Measurements from ENCODE around the gene NMNAT1.
"Not testable (repeated sequence)": the region's sequence is repeated elsewhere in the genome, so short reads cannot be mapped to it uniquely, and the experiment has no call there.

Gene NMNAT1

GRCh38 chr1:9916452-9916851 is 26.8 kb upstream of the NMNAT1 start:
- no peaks in the 10 kb centered on the region for H3K79me2 ChIP-seq (ENCODE audit: insufficient read depth, low read length)
- no peaks in the 10 kb centered on the region for H3K9me3 ChIP-seq (ENCODE audit: insufficient read depth, low read depth, low read length)
- H3K9me2 ChIP-seq (replicated peaks; ENCODE audit: low read depth, low read length) = no peaks in the 10 kb centered on the region
- no peaks in the 10 kb centered on the region for H3K27me3 ChIP-seq (ENCODE audit: insufficient read depth, low read length, poor library complexity, severe bottlenecking)
- H4K20me1 ChIP-seq (ENCODE audit: insufficient read depth, low read length, poor library complexity, severe bottlenecking) = no peaks in the 10 kb centered on the region
- H3F3A ChIP-seq (ENCODE audit: low read depth) = no peaks in the 10 kb centered on the region
- no peak overlapping the region for H3K9ac ChIP-seq (ENCODE audit: low read depth, low read length, poor library complexity, severe bottlenecking)
- H2AFZ ChIP-seq (ENCODE audit: low read length) = no peak overlapping the region
- H3K4me1 ChIP-seq (ENCODE audit: insufficient read depth, low read length, poor library complexity, severe bottlenecking) = peaks cover under 1% of the 10 kb centered on the region
- no peak for TF ChIP-seq CTCF (conservative IDR thresholded peaks at IDR 0.05; ENCODE audit: low read length)
- TF ChIP-seq EZH2phosphoT487 (IDR thresholded peaks at IDR 0.05; ENCODE audit: borderline replicate concordance) = no peak
- H3K36me3 ChIP-seq (ENCODE audit: insufficient read depth, low read length) = no peaks in the 10 kb centered on the region
- H3K4me3 ChIP-seq (ENCODE audit: low read length, poor library complexity, severe bottlenecking) = no peak overlapping the region
- H3K4me2 ChIP-seq (ENCODE audit: low read depth, low read length, poor library complexity, severe bottlenecking) = no peak overlapping the region

GRCh38 chr1:9917495-9917894 is 25.8 kb upstream of the NMNAT1 start:
- not testable (repeated sequence) for H3K4me1 ChIP-seq (ENCODE audit: insufficient read depth, low read length, poor library complexity, severe bottlenecking); H3K27me3 ChIP-seq (ENCODE audit: insufficient read depth, low read length, poor library complexity, severe bottlenecking); H3K4me2 ChIP-seq (ENCODE audit: low read depth, low read length, poor library complexity, severe bottlenecking); H3F3A ChIP-seq (ENCODE audit: low read depth); H4K20me1 ChIP-seq (ENCODE audit: insufficient read depth, low read length, poor library complexity, severe bottlenecking); H3K9me2 ChIP-seq (replicated peaks; ENCODE audit: low read depth, low read length); H3K4me3 ChIP-seq (ENCODE audit: low read length, poor library complexity, severe bottlenecking); H3K9me3 ChIP-seq (ENCODE audit: insufficient read depth, low read depth, low read length); H3K79me2 ChIP-seq (ENCODE audit: insufficient read depth, low read length); H3K36me3 ChIP-seq (ENCODE audit: insufficient read depth, low read length); H3K9ac ChIP-seq (ENCODE audit: low read depth, low read length, poor library complexity, severe bottlenecking); H2AFZ ChIP-seq (ENCODE audit: low read length)

- TF ChIP-seq EZH2phosphoT487 (IDR thresholded peaks at IDR 0.05; ENCODE audit: borderline replicate concordance) (no peak), CTCF (conservative IDR thresholded peaks at IDR 0.05; ENCODE audit: low read length) (no peak)
- Histone ChIP-seq H3K27me3 (ENCODE audit: insufficient read depth, low read length, poor library complexity, severe bottlenecking) (no peaks in the 10 kb centered on the region), H3K4me2 (ENCODE audit: low read depth, low read length, poor library complexity, severe bottlenecking) (no peak overlapping the region), H3F3A (ENCODE audit: low read depth) (no peaks in the 10 kb centered on the region), H3K36me3 (ENCODE audit: insufficient read depth, low read length) (no peaks in the 10 kb centered on the region), H3K4me3 (ENCODE audit: low read length, poor library complexity, severe bottlenecking) (no peak overlapping the region), H3K9me3 (ENCODE audit: insufficient read depth, low read depth, low read length) (no peaks in the 10 kb centered on the region), H3K79me2 (ENCODE audit: insufficient read depth, low read length) (no peaks in the 10 kb centered on the region), H3K9ac (ENCODE audit: low read depth, low read length, poor library complexity, severe bottlenecking) (no peak overlapping the region), H2AFZ (ENCODE audit: low read length) (no peak overlapping the region), H3K4me1 (ENCODE audit: insufficient read depth, low read length, poor library complexity, severe bottlenecking) (no peaks in the 10 kb centered on the region), H3K9me2 (replicated peaks; ENCODE audit: low read depth, low read length) (no peaks in the 10 kb centered on the region), H4K20me1 (ENCODE audit: insufficient read depth, low read length, poor library complexity, severe bottlenecking) (no peaks in the 10 kb centered on the region)
Measured at GRCh38 chr1:9917901-9918300, 25.4 kb upstream of the NMNAT1 start.

- H3K9me2 ChIP-seq (replicated peaks; ENCODE audit: low read depth, low read length) = no peaks in the 10 kb centered on the region
- no peak overlapping the region for H3K4me3 ChIP-seq (ENCODE audit: low read length, poor library complexity, severe bottlenecking)
- no peaks in the 10 kb centered on the region for H3K79me2 ChIP-seq (ENCODE audit: insufficient read depth, low read length)
- TF ChIP-seq EZH2phosphoT487 (IDR thresholded peaks at IDR 0.05; ENCODE audit: borderline replicate concordance) = no peak
- TF ChIP-seq CTCF (conservative IDR thresholded peaks at IDR 0.05; ENCODE audit: low read length) = no peak
- no peak overlapping the region for H2AFZ ChIP-seq (ENCODE audit: low read length)
- no peaks in the 10 kb centered on the region for H3K27me3 ChIP-seq (ENCODE audit: insufficient read depth, low read length, poor library complexity, severe bottlenecking)
- no peaks in the 10 kb centered on the region for H4K20me1 ChIP-seq (ENCODE audit: insufficient read depth, low read length, poor library complexity, severe bottlenecking)
- H3K36me3 ChIP-seq (ENCODE audit: insufficient read depth, low read length) = no peaks in the 10 kb centered on the region
- H3K4me2 ChIP-seq (ENCODE audit: low read depth, low read length, poor library complexity, severe bottlenecking) = no peak overlapping the region
- H3F3A ChIP-seq (ENCODE audit: low read depth) = no peaks in the 10 kb centered on the region
- H3K9me3 ChIP-seq (ENCODE audit: insufficient read depth, low read depth, low read length) = no peaks in the 10 kb centered on the region
- no peaks in the 10 kb centered on the region for H3K4me1 ChIP-seq (ENCODE audit: insufficient read depth, low read length, poor library complexity, severe bottlenecking)
- H3K9ac ChIP-seq (ENCODE audit: low read depth, low read length, poor library complexity, severe bottlenecking) = no peak overlapping the region
Measured at GRCh38 chr1:9920606-9921005, 22.7 kb upstream of the NMNAT1 start.
